GM18868 (cell line): Measurements from ENCODE around the gene CPT1C.
A peak's percentile ranks its signal among the peaks of the same experiment; 100 is the strongest.

Source experiments
- ATAC-seq: cut with Tn5 transposase; IDR thresholded peaks from one replicate; pipeline ENCODE4 v1.9.1; 2021; ENCODE audit warnings: mild to moderate bottlenecking, moderate library complexity; ENCODE audit not compliant: unreplicated experiment

Gene CPT1C

DNA sequence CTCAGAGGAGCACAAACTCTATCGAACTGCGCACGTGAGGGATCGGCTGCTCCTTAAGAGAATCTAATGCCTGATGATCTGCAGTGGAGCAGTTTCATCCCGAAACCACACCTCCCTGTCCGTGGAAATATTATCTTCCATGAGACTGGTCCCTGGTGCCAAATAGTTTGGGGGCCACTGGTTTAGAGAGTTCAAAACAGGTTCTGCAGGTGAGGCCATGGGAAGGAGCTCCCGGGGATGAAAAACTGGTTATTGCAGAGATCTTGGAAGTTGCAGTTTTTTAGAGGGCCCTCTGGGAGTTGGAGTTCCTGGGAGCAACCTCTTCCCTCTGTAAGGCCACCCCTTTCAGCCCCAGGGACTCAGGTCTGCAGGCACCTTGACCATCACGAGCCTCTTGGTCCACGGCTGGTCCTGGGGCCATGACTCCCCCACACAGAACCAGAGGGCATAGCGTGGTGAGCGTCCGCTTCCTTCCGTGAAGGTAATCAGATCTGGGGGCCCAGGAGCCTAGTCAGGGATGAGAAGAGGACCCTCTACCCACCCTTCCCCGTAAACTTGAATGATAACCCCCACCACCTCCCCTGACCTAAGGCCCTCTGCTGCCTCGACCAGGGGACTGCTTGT, 30.5 kb upstream of the CPT1C start:
- ATAC-seq = no peak

DNA sequence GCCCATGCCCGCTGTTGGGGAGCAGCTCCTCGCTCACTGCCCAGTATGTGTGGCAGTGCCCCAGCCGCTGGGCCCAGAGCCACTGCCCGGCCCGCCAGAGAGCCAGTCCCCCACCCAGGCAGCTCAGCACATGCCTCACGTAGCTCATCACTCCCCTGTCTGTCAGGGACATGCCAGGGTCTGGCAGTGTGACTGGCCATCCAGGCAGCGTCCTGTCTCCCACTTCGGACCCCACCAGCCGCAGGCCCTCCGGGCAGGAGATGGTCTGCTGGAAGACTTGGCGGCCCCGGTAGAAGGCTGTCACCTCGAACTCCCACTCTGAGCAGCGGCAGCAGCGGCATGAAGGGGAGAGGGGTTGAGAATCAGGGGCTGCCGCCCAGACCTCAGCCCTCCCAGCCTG, 28.9 kb upstream of the CPT1C start:
- no peak for ATAC-seq

DNA sequence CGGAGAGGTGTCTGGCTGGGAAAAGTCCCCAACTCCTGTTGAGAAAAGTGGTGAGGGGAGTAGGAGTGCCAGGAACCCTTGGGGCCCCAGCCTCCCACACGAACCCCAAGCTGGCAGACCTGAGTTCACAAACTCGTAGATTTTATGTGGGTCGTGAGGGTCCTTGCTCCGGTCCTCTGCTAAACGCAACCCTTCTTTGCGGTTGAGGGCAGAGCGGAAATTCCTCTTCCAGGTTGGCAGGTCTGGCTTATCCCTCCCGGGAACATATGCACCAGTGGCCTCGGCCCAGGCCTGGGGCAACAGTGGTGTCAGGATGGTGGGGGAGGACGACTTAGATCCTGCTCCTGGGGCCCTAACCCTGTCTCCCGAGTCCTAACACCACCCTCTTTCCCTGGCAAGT, 27.7 kb upstream of the CPT1C start:
- ATAC-seq = no peak

DNA sequence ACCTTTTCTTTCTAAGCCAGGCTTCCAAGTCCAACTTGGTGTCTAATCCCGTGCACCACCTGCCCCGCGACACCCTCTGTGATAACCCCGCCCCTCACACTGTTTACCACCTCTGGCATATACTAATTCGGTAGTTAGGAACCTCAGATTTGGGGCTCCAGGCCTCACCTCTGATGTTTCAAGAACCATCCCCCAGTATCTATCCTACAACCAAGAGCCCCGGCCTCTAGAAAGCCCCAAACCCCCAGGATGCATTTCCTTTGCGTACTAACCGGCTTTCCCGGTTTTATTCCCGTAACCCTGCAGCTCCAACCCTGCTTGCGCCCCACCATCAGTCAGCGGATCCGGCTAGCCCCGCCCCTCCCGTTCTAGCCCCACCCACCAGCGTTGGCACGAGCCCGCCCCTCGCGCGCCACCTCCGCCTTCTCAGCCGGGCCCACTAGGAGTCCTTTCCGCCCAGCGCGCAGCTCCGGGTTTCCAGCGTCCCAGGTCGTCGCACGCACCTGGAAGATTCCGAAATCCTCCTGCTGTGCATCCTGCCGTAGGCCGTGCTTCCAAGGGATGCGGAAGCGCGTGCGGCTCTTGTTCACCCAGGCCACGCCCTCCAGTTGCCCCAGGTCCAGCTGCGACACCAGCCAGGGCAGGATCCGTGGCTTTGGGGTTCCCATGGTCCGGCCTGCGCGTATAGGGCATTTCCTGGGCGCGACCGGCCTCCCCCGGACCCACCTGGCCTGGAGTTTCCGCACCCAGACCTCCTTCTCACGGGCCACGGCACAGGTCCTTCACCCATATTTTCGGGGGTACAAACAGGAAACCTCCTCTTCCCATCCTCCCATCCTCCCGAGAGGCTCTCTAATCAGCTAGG, 26.5 kb upstream of the CPT1C start:
- no peak for ATAC-seq

DNA sequence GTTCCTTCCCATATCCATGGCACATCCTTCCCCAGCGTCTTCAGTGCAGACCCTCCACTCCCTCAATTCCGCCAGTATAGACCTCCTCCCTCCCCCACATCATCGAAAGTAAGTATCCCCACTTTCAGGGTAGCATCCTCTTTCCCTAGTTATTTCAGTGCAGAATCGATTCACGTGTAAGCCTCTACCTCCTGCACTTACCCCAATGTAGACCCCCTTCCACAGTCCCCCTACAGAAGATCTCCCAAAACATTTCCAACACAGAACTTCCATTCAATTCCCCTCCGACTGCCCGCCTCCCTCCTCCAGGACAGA, 25.9 kb upstream of the CPT1C start:
- ATAC-seq = no peak

DNA sequence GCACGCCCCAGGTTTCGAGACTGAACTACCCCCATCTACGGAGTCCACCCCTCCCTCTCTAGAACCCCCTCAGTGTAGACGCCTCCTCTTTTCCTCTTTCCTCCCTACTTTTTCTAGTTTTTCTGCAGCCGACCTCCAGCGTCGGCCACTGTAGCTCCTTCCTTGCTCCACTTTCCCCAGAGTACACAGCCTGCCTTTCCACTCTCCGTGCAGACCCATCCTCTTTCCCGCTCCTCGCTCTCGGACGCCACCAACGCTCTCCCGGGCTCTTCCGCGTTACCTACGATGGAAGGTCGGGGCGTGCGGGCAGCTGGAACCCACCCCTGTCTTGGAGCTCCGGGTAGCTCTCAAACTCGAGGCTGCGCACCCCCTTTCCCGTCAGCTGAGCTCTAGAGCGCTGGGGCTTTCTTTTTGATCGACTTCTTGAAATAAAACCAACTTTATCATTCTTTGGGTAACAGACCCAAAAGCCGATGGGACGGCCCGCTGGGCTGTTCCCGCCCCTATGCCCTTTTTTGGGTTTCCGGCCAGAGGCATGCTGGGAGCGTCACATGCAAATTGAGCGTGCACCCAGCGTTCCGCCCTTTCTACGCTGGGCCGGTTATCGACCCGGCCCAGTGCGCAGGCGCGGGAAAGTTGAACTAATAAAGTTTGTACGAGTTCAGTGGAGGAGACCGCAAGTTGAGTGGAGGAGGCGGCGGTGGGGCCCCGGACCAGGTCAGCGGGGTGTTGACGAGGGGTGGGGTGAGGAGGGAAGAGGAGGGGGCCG, 25.4 kb upstream of the CPT1C start, which contains the start of the genes BCL2L12 and IRF3:
BCL2L12 (plus strand) TSS at position 583 of the 769 bp plus-strand sequence. CDS start 760 bp downstream, outside the sequence.
IRF3 (minus strand) TSS at position 507 of the 769 bp plus-strand sequence. CDS start 1,019 bp downstream, outside the sequence.
- ATAC-seq = peak; percentile 79

DNA sequence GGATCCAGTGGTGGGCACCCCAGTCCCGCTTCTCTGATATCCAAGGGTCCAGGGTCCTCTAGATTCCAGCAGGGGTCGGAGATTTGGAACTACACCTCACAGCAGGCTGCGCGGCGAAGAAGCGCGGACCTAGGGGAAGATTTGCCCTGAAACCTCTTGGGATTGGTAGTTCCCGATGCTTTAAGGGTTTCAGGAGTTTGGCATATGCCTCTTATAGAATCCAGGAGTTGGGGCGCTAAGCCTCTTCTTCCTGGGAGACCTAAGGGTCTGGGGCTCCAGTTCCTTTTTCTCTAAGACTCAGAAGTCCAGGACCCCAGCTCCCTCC, 24.8 kb upstream of the CPT1C start:
- no peak for ATAC-seq

DNA sequence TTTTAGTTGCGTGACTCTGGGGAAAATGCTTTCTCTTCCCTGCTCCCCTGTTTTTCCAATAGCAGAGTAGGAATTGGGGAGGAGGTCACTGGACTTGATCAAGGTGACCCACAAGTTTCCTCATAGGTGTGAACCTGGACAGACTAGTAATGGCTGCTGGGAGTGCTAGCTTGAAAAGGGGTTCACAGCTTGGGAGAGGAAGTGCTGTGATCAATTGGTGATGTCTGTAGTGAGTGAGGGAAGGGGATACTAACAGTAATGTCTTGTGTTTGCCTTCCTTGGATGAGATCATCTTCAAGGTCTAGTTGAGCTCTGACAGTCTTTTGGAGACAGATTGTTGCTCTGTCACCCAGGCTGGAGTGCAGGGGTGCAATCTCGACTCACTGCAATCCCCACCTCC, 23.4 kb upstream of the CPT1C start:
- ATAC-seq = no peak

DNA sequence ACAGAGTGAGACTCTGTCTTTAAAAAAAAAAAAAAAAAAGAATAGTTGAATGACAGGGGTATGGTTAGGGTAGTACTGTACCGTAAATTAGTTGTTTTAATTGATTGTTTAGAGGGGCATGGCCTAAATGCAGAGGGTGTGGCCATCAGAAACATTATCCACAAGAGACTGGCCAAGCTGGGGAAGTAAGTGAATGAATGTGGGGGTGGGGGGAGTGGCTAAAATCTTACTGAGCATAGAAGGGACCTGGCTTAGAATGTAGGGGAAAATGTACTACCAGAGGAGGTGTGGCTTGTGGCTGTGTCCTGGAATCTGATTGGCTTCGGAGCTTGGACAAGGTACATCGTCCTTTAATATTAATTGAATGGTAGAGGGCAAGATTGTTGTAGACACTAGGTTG, 21.4 kb upstream of the CPT1C start:
- ATAC-seq = no peak

DNA sequence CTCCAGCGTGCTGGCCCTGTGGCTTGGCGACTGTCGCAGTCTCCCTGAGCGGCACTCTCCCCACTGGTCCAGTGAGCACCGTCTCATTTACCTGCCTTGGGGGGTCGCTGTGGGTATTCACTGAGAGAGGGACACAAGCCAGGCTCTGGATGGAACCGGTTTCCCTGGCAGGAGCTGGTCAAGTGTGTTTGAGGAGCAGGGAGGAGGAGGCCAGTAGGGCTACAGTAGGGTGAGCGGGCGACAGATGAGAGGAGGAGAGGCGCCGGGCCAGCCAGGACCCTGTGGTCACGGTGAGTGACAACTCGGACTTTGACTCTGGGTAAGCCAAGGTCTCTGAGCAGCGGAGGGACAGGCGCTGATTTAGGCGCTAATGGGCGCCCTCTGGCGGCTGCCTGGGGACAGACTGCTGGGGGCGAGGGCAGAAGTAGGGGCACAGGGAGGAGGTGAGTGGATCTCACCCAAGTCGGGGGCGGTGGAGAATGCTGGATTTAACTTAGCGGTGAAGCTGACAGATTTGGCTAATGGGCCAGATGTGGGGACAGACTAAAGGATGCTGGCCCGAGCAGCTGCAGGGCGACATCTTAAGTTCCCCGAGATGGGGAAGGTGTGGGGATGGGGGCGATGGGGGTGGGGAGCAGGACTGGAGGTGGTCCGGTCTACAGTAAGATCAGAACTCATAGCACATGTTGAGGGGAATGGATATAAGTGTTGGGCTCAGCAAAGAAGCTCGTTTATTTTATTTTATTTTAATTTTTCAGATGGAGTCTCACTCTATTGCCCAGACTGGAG, 18.6 kb upstream of the CPT1C start:
- ATAC-seq = no peak

DNA sequence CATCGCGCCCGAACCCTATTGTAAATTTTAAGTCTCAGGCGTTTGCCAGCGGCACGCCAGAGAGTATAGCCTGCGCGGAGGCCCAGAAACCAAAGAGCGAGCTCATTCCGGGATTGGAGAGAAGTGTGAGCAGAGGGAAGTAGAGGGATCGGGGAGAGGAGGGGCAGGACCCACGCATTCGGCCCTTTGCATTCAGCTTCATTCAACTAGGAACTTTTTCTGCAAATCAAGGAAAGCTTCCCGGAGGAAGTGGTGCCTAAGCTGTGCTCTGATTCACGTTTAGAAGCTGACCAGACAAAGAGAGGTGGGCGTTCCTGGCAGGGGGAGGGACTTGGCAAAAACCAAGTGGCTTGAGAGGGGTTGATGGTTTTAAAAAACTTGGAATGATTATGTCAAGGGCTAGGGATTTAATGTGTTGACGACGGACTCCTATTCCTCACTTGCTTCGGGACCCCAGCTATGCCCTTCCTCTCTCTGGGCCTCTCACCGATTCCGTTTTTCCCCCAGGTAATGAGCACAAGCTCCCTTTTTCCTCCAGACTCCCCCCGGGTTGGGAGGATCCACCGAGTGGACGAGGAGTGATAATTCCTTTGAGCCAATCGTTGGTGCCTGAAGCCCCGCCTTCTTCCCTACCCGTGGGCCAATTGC, 14.7 kb upstream of the CPT1C start:
- ATAC-seq = no peak

DNA sequence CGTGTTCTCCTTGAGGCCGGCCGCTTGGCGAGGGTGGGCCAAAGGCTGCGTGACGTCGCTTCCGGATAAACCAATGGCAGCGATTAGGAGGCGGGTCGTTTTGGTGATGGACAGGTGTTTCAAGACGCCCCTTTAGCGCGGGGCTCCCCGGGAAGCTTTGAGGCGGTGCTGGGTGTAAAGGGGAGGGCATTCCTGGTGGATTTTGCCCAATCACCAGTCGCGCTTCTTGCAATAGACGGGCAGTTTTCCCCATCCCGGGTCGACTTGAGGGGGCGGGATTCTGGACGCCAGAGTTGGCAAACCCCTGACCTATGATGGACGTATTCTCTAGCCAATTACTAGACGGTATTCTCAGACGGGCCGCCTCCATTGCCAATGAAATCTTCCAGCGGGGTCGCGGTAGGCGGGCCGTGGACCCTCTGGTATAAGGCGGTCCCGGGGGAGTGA, 14.1 kb upstream of the CPT1C start:
- ATAC-seq = peak; percentile 61

DNA sequence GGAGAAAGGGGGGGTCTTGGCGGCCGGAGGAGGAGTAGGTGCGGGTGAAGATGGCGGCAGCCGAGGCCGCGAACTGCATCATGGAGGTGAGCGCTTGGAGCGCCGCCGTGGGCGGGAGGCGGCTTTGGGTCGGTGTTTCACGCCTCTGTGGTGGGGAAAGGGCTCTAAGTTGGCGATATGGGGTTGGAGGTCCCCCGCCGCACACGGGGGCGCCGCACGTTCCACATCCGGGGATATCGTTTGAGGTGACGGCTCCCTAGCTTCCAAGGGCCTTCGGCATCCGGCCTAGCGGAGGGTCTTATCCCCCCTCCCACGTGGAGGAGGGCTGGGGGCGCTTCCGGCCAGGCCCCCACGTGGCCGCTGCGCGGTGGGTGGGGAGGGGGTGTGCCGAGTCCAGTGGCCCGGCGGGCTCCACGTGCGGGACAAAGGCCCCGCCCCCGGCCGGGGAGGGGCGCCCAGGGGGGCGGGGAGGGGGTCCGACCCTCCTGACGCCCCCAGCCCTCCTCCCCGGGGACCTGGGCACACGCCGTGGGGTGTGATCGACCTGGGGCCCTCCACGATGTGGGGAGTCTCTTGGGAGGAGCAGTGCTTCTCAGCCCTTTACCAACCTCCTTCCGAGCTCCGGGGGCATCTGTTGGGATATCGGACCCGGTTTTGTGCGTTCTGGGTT, 13.6 kb upstream of the CPT1C start, which contains the start of gene PRMT1:
PRMT1 (plus strand) TSS at position 41 of the 670 bp plus-strand sequence; CDS start at position 51, 10 bp downstream.
- no peak for ATAC-seq

DNA sequence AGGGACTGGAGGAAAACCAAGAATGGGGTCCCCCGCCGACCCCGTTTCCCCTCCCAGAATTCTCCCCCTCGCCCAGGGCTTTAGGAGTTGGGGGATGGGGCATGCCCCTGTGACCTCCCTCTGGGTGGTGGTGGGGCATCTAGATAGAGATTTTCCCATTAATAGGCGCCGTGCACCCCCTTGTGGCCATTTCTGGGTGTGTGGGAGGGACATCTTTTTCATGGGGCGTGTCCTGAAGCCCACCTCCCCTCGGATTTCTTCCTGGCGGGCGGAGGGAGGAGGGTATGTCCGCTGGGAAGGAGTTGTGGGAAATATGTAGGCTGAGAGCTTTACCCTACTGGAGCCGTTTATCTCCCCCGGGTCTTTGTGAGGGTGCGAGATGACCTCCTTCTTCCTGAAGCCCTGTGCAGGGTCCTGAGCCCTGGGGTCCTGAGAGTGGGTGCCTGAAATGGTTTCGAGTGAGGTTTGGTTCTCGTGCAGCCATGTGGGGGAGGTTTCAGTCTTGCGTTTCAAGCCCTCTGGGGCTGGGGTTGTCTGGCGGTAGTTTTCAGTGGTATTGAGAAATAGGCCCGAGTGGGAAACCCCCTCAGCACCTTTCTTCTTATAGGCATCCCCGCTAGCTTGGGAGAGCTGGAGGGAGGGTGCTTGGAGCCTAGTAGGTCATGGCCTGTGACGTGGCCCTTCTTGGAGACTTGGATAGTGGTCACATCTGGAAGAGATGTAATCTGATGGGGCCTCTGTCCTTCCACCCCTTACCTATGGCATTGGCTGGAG, 12.8 kb upstream of the CPT1C start:
- no peak for ATAC-seq

DNA sequence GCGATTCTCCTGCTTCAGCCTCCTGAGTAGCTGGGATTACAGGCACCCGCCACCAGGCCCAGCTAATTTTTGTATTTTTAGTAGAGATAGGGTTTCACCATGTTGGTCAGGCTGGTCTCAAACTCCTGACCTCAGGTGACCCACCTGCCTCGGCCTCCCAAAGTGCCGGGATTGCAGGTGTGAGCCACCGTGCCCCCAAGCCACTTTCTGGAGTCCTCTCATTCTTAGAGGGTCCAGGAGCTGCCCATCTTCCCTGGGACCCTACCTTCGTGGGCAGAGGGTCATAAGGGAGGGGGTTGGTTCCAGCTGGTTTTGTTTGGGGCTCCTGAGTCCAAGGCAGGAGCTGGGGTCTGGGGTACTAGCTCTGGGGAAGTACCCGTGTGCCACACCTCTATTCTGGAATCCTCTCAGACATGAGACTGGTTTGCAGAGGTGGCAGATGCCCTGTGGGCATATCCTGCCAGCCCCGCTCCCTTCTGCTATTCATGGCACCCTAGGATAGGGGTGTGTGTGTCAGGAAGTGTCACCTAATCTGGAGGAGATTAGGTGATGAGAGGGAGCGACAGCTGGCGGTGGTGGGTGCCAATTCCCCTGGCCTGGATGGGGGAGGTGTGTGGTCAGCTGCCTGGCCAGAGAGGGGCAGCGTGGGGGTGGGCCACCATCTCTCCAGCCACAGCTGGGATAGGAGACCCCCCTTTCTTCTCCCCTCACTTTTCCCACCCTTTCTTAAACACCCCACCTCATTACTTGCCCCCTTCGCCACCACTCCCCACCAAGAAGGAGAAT, 11.7 kb upstream of the CPT1C start:
- ATAC-seq = no peak

DNA sequence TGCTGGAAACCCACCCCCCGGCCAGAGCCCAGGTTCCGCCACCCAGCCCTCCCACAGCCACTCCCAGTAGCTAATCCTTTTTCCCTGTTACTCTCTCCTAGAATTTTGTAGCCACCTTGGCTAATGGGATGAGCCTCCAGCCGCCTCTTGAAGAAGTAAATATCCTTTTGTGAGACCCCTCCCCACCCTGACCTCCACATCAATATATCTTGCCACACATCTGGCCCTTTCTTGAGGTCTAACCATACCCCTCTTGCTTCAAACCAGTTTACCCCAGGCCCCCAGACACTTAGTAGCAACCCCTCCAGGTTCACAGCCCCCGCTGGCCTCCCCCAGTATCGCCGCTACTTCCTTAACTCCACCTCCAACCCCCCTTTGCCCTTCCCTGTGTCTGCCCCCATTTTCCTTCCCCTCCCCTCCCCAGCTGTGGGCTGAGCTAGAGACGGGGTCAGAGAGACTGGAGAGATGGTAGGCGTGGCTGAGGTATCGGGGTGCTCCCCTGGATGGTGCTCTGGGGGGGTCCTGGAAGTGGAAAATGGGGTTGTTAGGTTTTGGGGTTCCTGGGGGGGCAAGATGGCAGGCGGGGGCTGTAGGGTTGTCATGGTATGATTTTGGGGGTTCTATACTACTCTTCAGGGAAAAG, 11.0 kb upstream of the CPT1C start:
- ATAC-seq = no peak

DNA sequence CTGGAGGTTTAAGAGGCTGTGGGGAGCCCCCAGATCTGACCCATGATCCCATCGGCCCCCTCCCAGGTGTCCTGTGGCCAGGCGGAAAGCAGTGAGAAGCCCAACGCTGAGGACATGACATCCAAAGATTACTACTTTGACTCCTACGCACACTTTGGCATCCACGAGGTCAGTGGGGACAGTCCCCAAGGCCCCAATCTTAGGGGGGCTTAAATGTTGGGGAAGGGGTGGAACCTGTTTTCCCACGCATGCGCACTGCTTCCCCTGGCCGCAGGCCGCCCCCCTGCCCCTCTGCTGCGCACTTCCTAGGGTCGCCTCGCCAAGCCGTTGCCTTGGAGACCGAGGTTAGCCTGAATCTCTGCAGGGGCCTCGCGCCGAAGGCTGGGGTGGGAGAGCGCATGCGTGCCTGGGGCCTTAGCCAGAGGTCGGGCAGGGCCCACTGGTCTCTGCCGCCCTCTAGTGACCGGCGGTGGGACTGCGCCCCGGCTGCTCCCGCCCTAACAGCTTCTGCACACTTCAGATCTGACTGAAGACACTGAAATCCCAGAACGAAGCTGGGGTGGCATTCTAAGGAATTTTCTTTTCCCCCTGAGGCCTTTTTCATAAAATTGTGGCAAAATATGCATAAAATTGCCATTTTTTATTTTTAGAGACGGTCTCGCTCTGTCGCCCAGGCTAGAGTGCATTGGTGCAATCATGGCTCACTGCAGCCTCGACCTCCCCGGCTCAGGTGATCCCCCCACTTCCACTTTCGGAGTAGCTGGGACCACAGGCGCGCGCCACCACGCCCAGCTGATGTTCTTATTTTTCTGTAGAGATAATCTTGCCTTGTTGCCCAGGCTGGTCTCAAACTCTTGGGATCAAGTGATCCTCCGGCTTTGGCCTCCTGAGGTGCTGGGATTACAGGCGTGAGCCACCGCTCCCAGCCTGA, 10.2 kb upstream of the CPT1C start:
- ATAC-seq = no peak
